ENCODE data around the gene PLK5.

DNA sequence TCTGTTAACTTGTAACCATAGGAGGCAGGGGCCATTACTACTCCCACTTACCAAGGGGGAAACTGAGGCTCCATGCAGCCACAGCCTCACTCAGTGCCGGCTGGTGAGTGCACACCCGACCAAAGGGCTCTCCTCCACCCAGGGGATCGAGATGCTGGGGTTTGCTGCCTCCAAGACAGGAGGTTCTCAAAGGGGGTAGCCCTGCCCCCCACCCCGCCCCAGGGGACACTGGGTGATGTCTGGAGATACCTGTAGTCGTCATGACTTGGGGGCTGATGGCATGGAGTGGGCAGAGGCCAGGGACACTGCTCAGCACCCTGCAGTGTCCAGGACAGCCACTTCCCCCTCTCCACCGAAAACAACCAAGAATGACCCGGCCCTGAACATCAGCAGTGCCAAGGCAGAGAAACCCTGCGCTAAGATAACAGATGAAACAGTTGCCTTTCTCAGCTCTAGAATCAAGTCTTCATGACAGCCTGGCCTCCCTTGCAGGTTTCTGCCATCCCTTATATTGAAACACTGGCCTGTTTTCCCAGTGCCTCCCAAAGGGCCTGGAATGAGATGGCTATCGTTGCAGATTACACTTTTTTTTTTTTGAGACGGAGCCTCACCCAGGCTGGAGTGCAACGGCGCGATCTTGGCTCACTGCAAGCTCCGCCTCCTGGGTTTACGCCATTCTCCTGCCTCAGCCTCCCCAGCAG, 29.6 kb upstream of the PLK5 start:
- TF ChIP-seq, protein P1, sequence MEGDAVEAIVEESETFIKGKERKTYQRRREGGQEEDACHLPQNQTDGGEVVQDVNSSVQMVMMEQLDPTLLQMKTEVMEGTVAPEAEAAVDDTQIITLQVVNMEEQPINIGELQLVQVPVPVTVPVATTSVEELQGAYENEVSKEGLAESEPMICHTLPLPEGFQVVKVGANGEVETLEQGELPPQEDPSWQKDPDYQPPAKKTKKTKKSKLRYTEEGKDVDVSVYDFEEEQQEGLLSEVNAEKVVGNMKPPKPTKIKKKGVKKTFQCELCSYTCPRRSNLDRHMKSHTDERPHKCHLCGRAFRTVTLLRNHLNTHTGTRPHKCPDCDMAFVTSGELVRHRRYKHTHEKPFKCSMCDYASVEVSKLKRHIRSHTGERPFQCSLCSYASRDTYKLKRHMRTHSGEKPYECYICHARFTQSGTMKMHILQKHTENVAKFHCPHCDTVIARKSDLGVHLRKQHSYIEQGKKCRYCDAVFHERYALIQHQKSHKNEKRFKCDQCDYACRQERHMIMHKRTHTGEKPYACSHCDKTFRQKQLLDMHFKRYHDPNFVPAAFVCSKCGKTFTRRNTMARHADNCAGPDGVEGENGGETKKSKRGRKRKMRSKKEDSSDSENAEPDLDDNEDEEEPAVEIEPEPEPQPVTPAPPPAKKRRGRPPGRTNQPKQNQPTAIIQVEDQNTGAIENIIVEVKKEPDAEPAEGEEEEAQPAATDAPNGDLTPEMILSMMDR (IDR thresholded peaks at IDR 0.05), result no peak
- TF ChIP-seq TAF1 (IDR thresholded peaks at IDR 0.05; ENCODE audit: borderline replicate concordance, low read depth, low read length) (no peak), GABPA (IDR thresholded peaks at IDR 0.05; ENCODE audit: low read depth) (no peak), EP300 (IDR thresholded peaks at IDR 0.05; ENCODE audit: borderline replicate concordance in 1 of 2, low read depth in 1 of 2, low read length in 1 of 2) (no peak), JUND (IDR thresholded peaks at IDR 0.05) (no peak), RFX5 (IDR thresholded peaks at IDR 0.05; ENCODE audit: low read length) (no peak), POLR2AphosphoS5 (IDR thresholded peaks at IDR 0.05; ENCODE audit: low read depth, low read length) (no peak), TEAD4 (IDR thresholded peaks at IDR 0.05; ENCODE audit: borderline replicate concordance, insufficient read depth) (no peak), CHD2 (IDR thresholded peaks at IDR 0.05; ENCODE audit: low read length, partially characterized antibody) (no peak), FOXM1 (IDR thresholded peaks at IDR 0.05; ENCODE audit: low read depth) (no peak), RAD21 (IDR thresholded peaks at IDR 0.05; ENCODE audit: low read length) (no peak), TCF12 (IDR thresholded peaks at IDR 0.05) (no peak), EZH2phosphoT487 (IDR thresholded peaks at IDR 0.05; ENCODE audit: borderline replicate concordance, low read depth) (no peak)
- TF ChIP-seq, protein P2, sequence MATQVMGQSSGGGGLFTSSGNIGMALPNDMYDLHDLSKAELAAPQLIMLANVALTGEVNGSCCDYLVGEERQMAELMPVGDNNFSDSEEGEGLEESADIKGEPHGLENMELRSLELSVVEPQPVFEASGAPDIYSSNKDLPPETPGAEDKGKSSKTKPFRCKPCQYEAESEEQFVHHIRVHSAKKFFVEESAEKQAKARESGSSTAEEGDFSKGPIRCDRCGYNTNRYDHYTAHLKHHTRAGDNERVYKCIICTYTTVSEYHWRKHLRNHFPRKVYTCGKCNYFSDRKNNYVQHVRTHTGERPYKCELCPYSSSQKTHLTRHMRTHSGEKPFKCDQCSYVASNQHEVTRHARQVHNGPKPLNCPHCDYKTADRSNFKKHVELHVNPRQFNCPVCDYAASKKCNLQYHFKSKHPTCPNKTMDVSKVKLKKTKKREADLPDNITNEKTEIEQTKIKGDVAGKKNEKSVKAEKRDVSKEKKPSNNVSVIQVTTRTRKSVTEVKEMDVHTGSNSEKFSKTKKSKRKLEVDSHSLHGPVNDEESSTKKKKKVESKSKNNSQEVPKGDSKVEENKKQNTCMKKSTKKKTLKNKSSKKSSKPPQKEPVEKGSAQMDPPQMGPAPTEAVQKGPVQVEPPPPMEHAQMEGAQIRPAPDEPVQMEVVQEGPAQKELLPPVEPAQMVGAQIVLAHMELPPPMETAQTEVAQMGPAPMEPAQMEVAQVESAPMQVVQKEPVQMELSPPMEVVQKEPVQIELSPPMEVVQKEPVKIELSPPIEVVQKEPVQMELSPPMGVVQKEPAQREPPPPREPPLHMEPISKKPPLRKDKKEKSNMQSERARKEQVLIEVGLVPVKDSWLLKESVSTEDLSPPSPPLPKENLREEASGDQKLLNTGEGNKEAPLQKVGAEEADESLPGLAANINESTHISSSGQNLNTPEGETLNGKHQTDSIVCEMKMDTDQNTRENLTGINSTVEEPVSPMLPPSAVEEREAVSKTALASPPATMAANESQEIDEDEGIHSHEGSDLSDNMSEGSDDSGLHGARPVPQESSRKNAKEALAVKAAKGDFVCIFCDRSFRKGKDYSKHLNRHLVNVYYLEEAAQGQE (IDR thresholded peaks at IDR 0.05; ENCODE audit: low read depth, low read length), result no peak

All from SK-N-SH (cell line).